GM15510 (cell line): ENCODE results near the gene MAFG.

ENCODE experiments used
- POLR2A ChIP-seq: IDR thresholded peaks from 3 replicates; pipeline ENCODE4 v1.6.1; 2011; ENCODE audit warnings: borderline replicate concordance; ENCODE audit not compliant: insufficient read length; ENCODE audit errors: extremely low read depth

Gene MAFG

GRCh38 chr17:81961521-81962498 lies 34.3 kb upstream of the MAFG start:
- no peak for TF ChIP-seq POLR2A

GRCh38 chr17:81961087-81961511 lies 33.6 kb upstream of the MAFG start, which contains the start of gene NOTUM:
Gene NOTUM, minus strand, starts transcription at chr17:81961187. Its CDS starts 278 bp downstream, at chr17:81960909.
- no peak for TF ChIP-seq POLR2A

GRCh38 chr17:81960130-81960958 lies 32.8 kb upstream of the MAFG start:
- TF ChIP-seq POLR2A = no peak

- TF ChIP-seq POLR2A = no peak
These were observed 32.0 kb upstream of the MAFG start for GRCh38 chr17:81959362-81960129.

DNA sequence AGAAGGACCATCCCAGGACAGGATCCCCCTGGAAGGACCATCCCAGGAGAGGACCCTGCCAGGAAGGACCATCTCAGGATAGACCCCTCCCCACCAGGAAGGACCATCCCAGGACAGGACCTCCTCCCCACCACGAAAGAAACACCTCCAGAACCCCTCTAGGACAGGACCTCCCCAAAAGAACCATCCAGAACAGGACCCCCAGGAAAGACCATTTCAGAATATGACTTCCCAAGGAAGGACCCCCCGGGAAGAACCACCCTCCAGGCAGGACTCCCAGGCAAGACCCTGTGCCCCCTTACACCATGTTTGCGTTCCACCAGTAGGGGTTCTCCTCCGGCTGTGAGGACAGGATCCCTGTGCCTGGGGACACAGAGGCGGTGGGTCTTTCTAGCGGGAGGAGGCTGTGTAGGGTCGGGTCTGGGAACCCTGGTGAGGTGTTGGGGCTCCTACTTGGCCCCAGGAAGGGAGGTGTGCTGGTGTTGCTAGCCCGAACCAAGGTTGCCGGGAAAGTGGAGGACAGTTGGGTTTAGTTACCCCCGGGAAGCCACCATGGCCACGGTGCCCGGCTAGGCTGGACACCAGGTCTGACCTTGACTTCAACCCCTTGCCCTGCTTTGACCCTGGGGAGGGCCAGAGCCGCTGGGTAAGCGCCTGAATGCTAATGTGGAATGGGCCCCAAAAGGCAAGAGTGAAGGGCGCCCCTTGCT lies 31.3 kb upstream of the MAFG start:
- TF ChIP-seq POLR2A = no peak

DNA sequence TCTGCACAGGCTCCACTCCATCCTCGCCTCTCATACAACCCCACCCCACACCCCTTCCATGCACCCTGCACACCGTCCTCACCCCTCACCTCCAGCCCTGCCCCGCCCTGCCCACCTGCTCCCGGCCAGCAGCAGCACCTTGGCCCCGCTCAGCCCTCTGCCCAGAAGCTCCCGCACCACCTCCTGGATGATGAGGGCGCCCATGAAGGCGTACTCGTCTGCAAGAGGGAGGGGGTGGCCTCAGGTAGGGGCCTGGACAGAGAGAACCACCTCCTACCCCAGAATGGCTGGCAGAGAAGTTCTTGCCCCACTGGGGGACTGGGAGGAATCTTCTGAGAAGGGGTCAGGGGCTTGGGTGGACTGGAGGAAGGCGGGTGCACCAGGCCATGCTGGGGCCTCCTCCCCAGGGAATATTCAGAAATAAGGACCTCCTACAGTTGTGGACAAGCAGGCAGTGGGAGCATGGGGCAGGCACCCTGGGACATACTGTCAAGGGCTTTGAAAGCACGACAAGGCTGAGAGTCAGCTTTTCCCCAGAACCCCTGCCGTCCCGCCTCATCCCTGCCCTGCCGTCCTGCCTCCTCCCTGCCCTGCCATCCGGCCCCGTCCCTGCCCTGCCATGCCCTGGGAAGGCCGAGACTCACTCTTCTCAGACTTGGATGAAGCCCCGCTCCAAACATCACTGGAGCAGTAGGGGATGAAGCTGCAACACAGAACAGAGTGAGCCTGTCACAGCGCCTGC lies 30.3 kb upstream of the MAFG start:
- no peak for TF ChIP-seq POLR2A

DNA sequence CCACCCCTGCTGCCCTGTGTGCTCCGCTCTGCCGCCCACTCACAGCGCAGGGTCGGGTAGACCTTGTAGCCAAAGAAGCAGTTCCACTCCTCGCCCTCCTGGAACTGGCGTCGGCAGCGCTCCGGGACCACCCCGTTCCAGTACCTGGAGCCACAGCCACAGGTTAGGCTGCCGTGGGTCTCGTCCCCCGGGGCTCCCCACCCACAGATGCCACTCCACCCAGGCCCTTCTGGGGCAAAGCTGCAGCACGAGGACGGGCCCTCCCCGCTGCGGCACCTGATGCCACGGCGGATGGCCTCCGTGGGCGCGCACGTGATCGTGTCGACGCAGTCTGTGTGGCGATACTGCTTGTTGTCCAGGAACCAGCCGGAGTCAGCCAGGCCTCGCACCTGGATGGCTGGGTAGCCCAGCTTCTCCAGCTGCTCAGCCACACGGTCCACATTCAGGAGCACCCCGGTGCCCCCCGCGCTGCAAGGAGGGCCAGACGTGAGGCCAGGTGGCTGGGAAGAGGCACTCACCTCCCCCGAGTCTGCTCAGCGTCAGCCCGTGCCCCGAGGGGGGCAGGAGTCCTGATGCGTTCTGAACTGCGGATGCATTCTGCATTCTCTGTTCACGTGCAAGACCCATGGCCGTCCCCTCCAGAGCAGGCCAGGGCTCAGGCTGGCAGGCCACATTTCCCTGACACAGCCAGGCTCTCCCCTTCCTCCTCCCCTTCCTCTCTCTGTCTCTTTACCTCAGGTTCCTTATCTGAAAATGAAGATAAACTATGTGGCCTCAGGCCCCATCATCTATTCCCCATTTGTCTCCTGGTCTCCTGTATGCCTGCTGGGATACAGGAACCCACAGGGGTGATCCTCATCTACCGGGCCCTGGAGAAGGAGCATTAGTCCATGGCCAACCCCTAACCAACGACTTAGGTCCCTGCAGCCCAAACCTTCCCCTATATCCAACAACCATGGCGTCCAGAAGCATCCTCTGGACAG lies 29.4 kb upstream of the MAFG start:
- TF ChIP-seq POLR2A = no peak

- TF ChIP-seq POLR2A = no peak
These were observed 28.4 kb upstream of the MAFG start for GRCh38 chr17:81955756-81956544.

- no peak for TF ChIP-seq POLR2A
These were observed 27.6 kb upstream of the MAFG start for GRCh38 chr17:81955058-81955681.

DNA sequence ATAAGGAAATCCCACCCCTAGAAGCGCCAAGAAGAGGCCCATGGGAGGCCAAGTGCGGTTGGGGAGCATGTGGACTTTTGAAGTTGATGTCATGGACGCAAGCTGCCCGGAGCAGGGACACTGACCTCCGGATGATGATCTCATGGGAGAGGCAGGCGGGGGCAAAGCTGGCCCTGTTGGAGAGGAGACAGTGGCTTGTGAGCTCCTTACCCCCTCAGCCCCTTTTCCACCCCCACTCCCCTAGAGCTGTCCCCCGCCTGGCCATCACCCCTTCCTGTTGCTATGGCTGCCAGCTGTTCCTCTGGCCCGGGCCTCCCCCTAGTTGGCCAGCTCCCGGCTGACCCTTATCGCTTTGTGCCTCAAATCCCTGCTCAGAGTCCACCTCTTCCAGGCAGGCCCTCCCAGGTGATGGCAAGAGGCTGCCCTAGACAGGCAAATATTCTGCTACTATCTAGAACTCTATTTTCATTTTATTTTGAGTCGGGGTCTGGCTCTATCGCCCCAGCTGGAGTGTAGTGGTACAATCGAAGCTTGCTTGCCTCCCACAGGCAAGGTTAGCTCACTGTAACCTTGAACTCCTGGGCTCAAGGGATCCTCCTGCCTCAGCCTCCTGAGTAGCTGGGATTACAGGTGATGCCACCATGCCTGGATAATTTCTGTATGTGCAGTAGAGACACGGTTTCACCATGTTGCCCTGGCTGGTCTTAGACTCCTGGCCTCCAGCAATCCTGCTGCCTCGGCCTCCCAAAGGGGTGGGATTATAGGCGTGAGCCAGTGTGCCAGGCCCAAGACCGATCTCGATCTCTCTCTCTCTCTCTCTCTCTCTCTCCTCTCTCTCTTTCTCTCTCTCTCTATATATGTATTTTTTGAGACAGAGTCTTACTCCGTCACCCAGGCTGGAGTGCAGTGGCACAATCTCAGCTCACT lies 26.9 kb upstream of the MAFG start:
- TF ChIP-seq POLR2A = no peak

DNA sequence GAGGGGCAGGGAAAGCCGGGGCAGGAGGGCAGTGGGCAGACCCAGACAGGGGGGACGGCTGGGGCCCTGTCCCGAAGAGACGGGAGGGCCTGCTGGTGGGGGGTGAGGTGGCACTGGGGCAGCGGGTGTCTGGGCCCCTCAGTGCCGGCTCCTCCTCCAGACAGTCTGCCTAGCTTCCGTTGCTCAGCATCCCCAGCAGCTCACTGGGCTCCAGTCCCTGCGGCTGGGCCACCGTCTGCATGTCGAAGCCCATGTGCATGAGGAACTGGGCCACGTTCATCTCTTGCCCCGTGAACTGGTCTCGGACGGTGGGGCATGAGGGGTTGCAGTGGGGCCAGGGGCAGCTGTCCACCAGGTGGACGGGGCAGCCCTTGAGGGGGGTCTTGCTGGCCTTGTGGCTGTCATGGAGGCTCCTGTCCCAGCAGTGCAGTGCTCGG lies 25.3 kb upstream of the MAFG start:
- TF ChIP-seq POLR2A = no peak
